Mucosa of rectum (tissue), 2 donors: ENCODE measurements around the gene SUPT16H.
A peak's percentile ranks its signal among the peaks of the same experiment; 100 is the strongest.

ENCODE experiments used
- H3K27ac ChIP-seq, 2 donors: one replicate each; pipeline ENCODE4 v1.7.0; 2013; ENCODE audit warnings: inconsistent platforms in 2 of 2, low read depth in 2 of 2, low read length in 2 of 2
- H3K27me3 ChIP-seq, 2 donors: one replicate each; pipeline ENCODE4 v1.7.0; 2013; ENCODE audit warnings: low read length in 2 of 2; ENCODE audit not compliant: control insufficient read depth in 2 of 2, insufficient read depth in 2 of 2
- H3K36me3 ChIP-seq, 2 donors: one replicate each; pipeline ENCODE4 v1.7.0; 2013; ENCODE audit warnings: low read length in 2 of 2; ENCODE audit not compliant: control insufficient read depth in 2 of 2, insufficient read depth in 2 of 2
- H3K4me1 ChIP-seq, 2 donors: one replicate each; pipeline ENCODE4 v1.7.0; 2013; ENCODE audit warnings: low read length in 2 of 2, mild to moderate bottlenecking in 1 of 2; ENCODE audit not compliant: control insufficient read depth in 2 of 2, insufficient read depth in 2 of 2
- H3K4me3 ChIP-seq, 2 donors: one replicate each; pipeline ENCODE4 v1.7.0; 2013; ENCODE audit warnings: low read length in 2 of 2
- H3K9ac ChIP-seq, 2 donors: one replicate each; pipeline ENCODE4 v1.7.0; 2013; ENCODE audit warnings: low read length in 2 of 2, low read depth in 1 of 2, mild to moderate bottlenecking in 1 of 2
- H3K9me3 ChIP-seq, 2 donors: one replicate each; pipeline ENCODE4 v1.7.0; 2013; ENCODE audit warnings: low read length in 2 of 2; ENCODE audit not compliant: control insufficient read depth in 2 of 2
- donor health status: healthy.
- donor health status: Normal muscosa, but diverticular disease.

The SUPT16H gene

GRCh38 chr14:21334202-21334906 lies 49.5 kb downstream of the SUPT16H start:
- H3K9ac ChIP-seq: no peak overlapping the region
- no peaks in the 10 kb centered on the region for H3K9me3 ChIP-seq
- no peaks in the 10 kb centered on the region for H3K4me1 ChIP-seq
- H3K27me3 ChIP-seq: no peaks in the 10 kb centered on the region
- H3K36me3 ChIP-seq: no peaks in the 10 kb centered on the region
- H3K27ac ChIP-seq: no peak overlapping the region
- no peak overlapping the region for H3K4me3 ChIP-seq

GRCh38 chr14:21332950-21333349 lies 50.9 kb downstream of the SUPT16H start:
- no peak overlapping the region for H3K27ac ChIP-seq
- H3K9ac ChIP-seq: no peak overlapping the region
- H3K27me3 ChIP-seq: no peaks in the 10 kb centered on the region
- no peaks in the 10 kb centered on the region for H3K4me1 ChIP-seq
- no peak overlapping the region for H3K4me3 ChIP-seq
- H3K9me3 ChIP-seq: no peaks in the 10 kb centered on the region
- H3K36me3 ChIP-seq: no peaks in the 10 kb centered on the region

GRCh38 chr14:21326972-21327371 lies 56.8 kb downstream of the SUPT16H start:
- Histone ChIP-seq H3K9ac (no peak overlapping the region), H3K4me1 (no peaks in the 10 kb centered on the region), H3K27me3 (no peaks in the 10 kb centered on the region), H3K4me3 (no peak overlapping the region), H3K27ac (no peak overlapping the region), H3K36me3 (no peaks in the 10 kb centered on the region), H3K9me3 (no peaks in the 10 kb centered on the region)

- Histone ChIP-seq H3K4me3 (no peak overlapping the region), H3K27me3 (no peaks in the 10 kb centered on the region), H3K27ac (no peak overlapping the region), H3K36me3 (no peaks in the 10 kb centered on the region), H3K4me1 (no peaks in the 10 kb centered on the region), H3K9me3 (no peaks in the 10 kb centered on the region), H3K9ac (no peak overlapping the region)
Observed at GRCh38 chr14:21322716-21323115, 61.1 kb downstream of the SUPT16H start.

GRCh38 chr14:21320913-21321312 lies 62.9 kb downstream of the SUPT16H start:
- no peaks in the 10 kb centered on the region for H3K4me1 ChIP-seq
- H3K36me3 ChIP-seq: no peaks in the 10 kb centered on the region
- no peaks in the 10 kb centered on the region for H3K27me3 ChIP-seq
- H3K4me3 ChIP-seq: no peak overlapping the region
- no peak overlapping the region for H3K9ac ChIP-seq
- no peak overlapping the region for H3K27ac ChIP-seq
- H3K9me3 ChIP-seq: no peaks in the 10 kb centered on the region

GRCh38 chr14:21317398-21317797 lies 66.4 kb downstream of the SUPT16H start:
- Histone ChIP-seq H3K9me3 (no peaks in the 10 kb centered on the region), H3K27ac (no peak overlapping the region), H3K4me1 (no peaks in the 10 kb centered on the region)

GRCh38 chr14:21313512-21313911 lies 70.3 kb downstream of the SUPT16H start:
- Histone ChIP-seq H3K9me3 (no peaks in the 10 kb centered on the region), H3K4me1 (peaks cover 4 to 5% of the 10 kb centered on the region in 2 donors), H3K27me3 (no peaks in the 10 kb centered on the region), H3K36me3 (no peaks in the 10 kb centered on the region), H3K4me3 (no peak overlapping the region), H3K9ac (no peak overlapping the region), H3K27ac (no peak overlapping the region)

More at GRCh38 chr14:21317398-21317797, 66.4 kb downstream of the SUPT16H start:
- H3K27me3 ChIP-seq: no peaks in the 10 kb centered on the region
- no peaks in the 10 kb centered on the region for H3K36me3 ChIP-seq
- no peak overlapping the region for H3K4me3 ChIP-seq
- no peak overlapping the region for H3K9ac ChIP-seq

- Histone ChIP-seq H3K27me3 (no peaks in the 10 kb centered on the region), H3K9ac (no peak overlapping the region), H3K27ac (no peak overlapping the region), H3K4me3 (no peak overlapping the region), H3K4me1 (peaks cover 10 to 14% of the 10 kb centered on the region in 2 donors), H3K36me3 (no peaks in the 10 kb centered on the region), H3K9me3 (no peaks in the 10 kb centered on the region)
Observed at GRCh38 chr14:21311614-21312013, 72.2 kb downstream of the SUPT16H start.

GRCh38 chr14:21309956-21310355 lies 73.9 kb downstream of the SUPT16H start:
- H3K27me3 ChIP-seq: no peaks in the 10 kb centered on the region
- H3K36me3 ChIP-seq: no peaks in the 10 kb centered on the region
- no peaks in the 10 kb centered on the region for H3K9me3 ChIP-seq
- no peak overlapping the region for H3K4me3 ChIP-seq
- no peak overlapping the region for H3K9ac ChIP-seq
- no peak overlapping the region for H3K27ac ChIP-seq
- H3K4me1 ChIP-seq: peaks cover 10 to 14% of the 10 kb centered on the region in 2 donors

- H3K27ac ChIP-seq: peak overlapping the region; percentile 64 to 77
- H3K4me1 ChIP-seq: peaks cover 10 to 14% of the 10 kb centered on the region in 2 donors
- peak overlapping the region; percentile 64 to 65 for H3K9ac ChIP-seq
- H3K36me3 ChIP-seq: no peaks in the 10 kb centered on the region
- peak overlapping the region; percentile 64 to 85 for H3K4me3 ChIP-seq
- no peaks in the 10 kb centered on the region for H3K9me3 ChIP-seq
- H3K27me3 ChIP-seq: no peaks in the 10 kb centered on the region
Observed at GRCh38 chr14:21309238-21309636, 74.6 kb downstream of the SUPT16H start.
